K562 (cell line): ENCODE measurements around the gene ALCAM. TPM values are rescaled to one million over a fixed set of nuclear protein-coding genes. Genes with fewer than 3 reads are reported as not detected.

Experiments
- CHD4 ChIP-seq: fragments of 200-600 bp; sonication (generic); IDR thresholded peaks from 3 replicates; pipeline ENCODE4 v1.6.1; 2012; ENCODE audit warnings: low read depth, mild to moderate bottlenecking, mixed read lengths, low read length, inconsistent platforms; ENCODE audit not compliant: insufficient read depth, insufficient replicate concordance, poor library complexity, severe bottlenecking
- CREB3 ChIP-seq: fragments of 450-650 bp; conservative IDR thresholded peaks from 2 replicates; pipeline ENCODE4 v1.6.1; 2016; ENCODE audit warnings: missing genetic modification characterization, low read depth, mild to moderate bottlenecking, missing compliant biosample characterization, moderate library complexity
- MCM2 ChIP-seq: fragments of 450-650 bp; IDR thresholded peaks from 2 replicates; pipeline ENCODE4 v1.6.1; 2017; ENCODE audit warnings: low read depth, mild to moderate bottlenecking
- RBM39 ChIP-seq: fragments of 200-400 bp; formaldehyde crosslinking; optimal IDR thresholded peaks from 2 replicates; pipeline ENCODE3; 2018; ENCODE audit warnings: low read depth, low read length
- TBP ChIP-seq: optimal IDR thresholded peaks from 2 replicates; pipeline ENCODE3; 2011; ENCODE audit warnings: low read depth, low read length, improper control_type of control experiment
- ZNF609 ChIP-seq: sonication (generic); formaldehyde crosslinking; IDR thresholded peaks from 2 replicates; pipeline ENCODE4 v1.8.1; 2023; ENCODE audit warnings: missing genetic modification reagents, mild to moderate bottlenecking, borderline replicate concordance
- ZNF778 ChIP-seq: fragments of 450-650 bp; formaldehyde crosslinking; IDR thresholded peaks from 2 replicates; pipeline ENCODE4 v1.4.0; 2020; ENCODE audit warnings: mild to moderate bottlenecking, moderate library complexity
- polyA plus RNA-seq, 8 experiments: library from polyadenylated mRNA; depleted of rRNA in 4 of 8; stranded (reverse) in 5 of 8; unstranded in 3 of 8; fragments of >200 nt; fragmentation: Nextera tagmentation in 2 of 8; fragmentation: Illumina TruSeq in 1 of 8; extraction: Ambion mirVana in 2 of 8; extraction: Trizol in 1 of 8; gene quantifications; 2 replicates each; pipeline versions ENCODE4 v1.2.1 to v1.2.3, GENCODE V29; 2011 to 2014; ENCODE audit warnings: inconsistent platforms in 1 of 8, missing spikeins in 1 of 8
- total RNA-seq, 7 experiments: library from RNA; depleted of rRNA in 6 of 7; stranded (reverse); fragments of >200 nt in 6 of 7; fragmentation: Illumina TruSeq in 2 of 7; extraction: Trizol in 2 of 7; gene quantifications; 2 replicates each; pipeline versions ENCODE4 v1.2.1 to v1.2.3, GENCODE V29; 2011 to 2021; ENCODE audit warnings: low replicate concordance in 1 of 7

ALCAM gene
- total and polyA plus RNA-seq, 9 of the 15 experiments (the other 6 are each of a cell fraction or from before 2014, with no cell fraction given), result 0.03 to 0.98 (median 0.14) TPM; not detected in 1

GRCh38 chr3:105613120-105613519, 246.4 kb downstream of the ALCAM start (continued):
- TF ChIP-seq CREB3 (tag) (no peak), ZNF609 (no peak), CHD4 (no peak), MCM2 (no peak), TBP (no peak), ZNF778 (CRISPR knock-in tag) (no peak), RBM39 (no peak)
